GM23338 (cell line): Measurements from ENCODE around the gene NDOR1. TPM values are rescaled to one million over a fixed set of nuclear protein-coding genes. Genes with fewer than 3 reads are reported as not detected.

ENCODE experiments used
- ATAC-seq: fragments of 200-7000 bp; cut with Tn5 transposase; 3 replicates; pipeline ENCODE4 v1.9.1; 2020
- DNase-seq: peaks from one replicate; pipeline ENCODE4 v3.0.0-alpha.2; 2015; ENCODE audit warnings: low spot score
- H2AFZ ChIP-seq: fragments of 200-600 bp; sonication (generic); 2 replicates; pipeline ENCODE4 v1.8.0; 2016; ENCODE audit warnings: antibody characterized with exemption, mild to moderate bottlenecking, moderate library complexity
- H3F3A ChIP-seq: fragments of 200-600 bp; sonication (generic); replicated peaks from 2 replicates; pipeline ENCODE4 v1.8.0; 2017; ENCODE audit warnings: antibody characterized with exemption, mixed run types, low read depth
- H3K27ac ChIP-seq: fragments of 200-600 bp; sonication (generic); 2 replicates; pipeline ENCODE4 v1.6.1; 2016; ENCODE audit warnings: low read depth
- H3K27me3 ChIP-seq: fragments of 200-600 bp; sonication (generic); 2 replicates; pipeline ENCODE4 v1.8.0; 2016; ENCODE audit warnings: mild to moderate bottlenecking, mixed run types, moderate library complexity; ENCODE audit not compliant: insufficient read depth
- H3K36me3 ChIP-seq: fragments of 200-600 bp; sonication (generic); 2 replicates; pipeline ENCODE4 v1.8.0; 2016; ENCODE audit warnings: mild to moderate bottlenecking; ENCODE audit not compliant: insufficient read depth
- H3K4me1 ChIP-seq: fragments of 200-600 bp; sonication (generic); 2 replicates; pipeline ENCODE4 v1.8.0; 2016; ENCODE audit warnings: mild to moderate bottlenecking, moderate library complexity; ENCODE audit not compliant: insufficient read depth
- H3K4me2 ChIP-seq: fragments of 200-600 bp; sonication (generic); 2 replicates; pipeline ENCODE4 v1.7.1; 2017; ENCODE audit warnings: mixed run types
- H3K4me3 ChIP-seq: fragments of 200-600 bp; sonication (generic); 2 replicates; pipeline ENCODE4 v1.6.1; 2016; ENCODE audit warnings: mixed run types
- H3K79me2 ChIP-seq: fragments of 200-600 bp; sonication (generic); replicated peaks from 2 replicates; pipeline ENCODE4 v1.8.0; 2017; ENCODE audit warnings: mild to moderate bottlenecking; ENCODE audit not compliant: insufficient read depth
- H3K9me2 ChIP-seq: fragments of 200-600 bp; sonication (generic); 2 replicates; pipeline ENCODE4 v1.8.0; 2017; ENCODE audit not compliant: insufficient read depth
- H4K20me1 ChIP-seq: fragments of 200-600 bp; sonication (generic); replicated peaks from 2 replicates; pipeline ENCODE4 v1.8.0; 2017; ENCODE audit warnings: mild to moderate bottlenecking; ENCODE audit not compliant: insufficient read depth
- H3K27ac Mint-ChIP-seq: 2 replicates; pipeline ENCODE4 v1.8.0; 2020; ENCODE audit warnings: inconsistent platforms, mild to moderate bottlenecking, moderate library complexity, mixed read lengths
- H3K27me3 Mint-ChIP-seq: 3 replicates; pipeline ENCODE4 v1.8.0; 2022; ENCODE audit warnings: low read depth, mild to moderate bottlenecking, moderate library complexity, mixed read lengths, inconsistent platforms; ENCODE audit not compliant: insufficient read depth, poor library complexity
- H3K36me3 Mint-ChIP-seq: 3 replicates; pipeline ENCODE4 v1.8.0; 2021; ENCODE audit warnings: low read depth, mild to moderate bottlenecking, inconsistent platforms, moderate library complexity, mixed read lengths
- H3K4me1 Mint-ChIP-seq: 3 replicates; pipeline ENCODE4 v1.8.0; 2020; ENCODE audit warnings: mild to moderate bottlenecking, inconsistent platforms, mixed read lengths
- H3K4me3 Mint-ChIP-seq: 3 replicates; pipeline ENCODE4 v1.8.0; 2021; ENCODE audit warnings: moderate library complexity, mild to moderate bottlenecking, inconsistent platforms, mixed read lengths
- H3K9me3 Mint-ChIP-seq: 3 replicates; pipeline ENCODE4 v1.8.0; 2020; ENCODE audit warnings: moderate library complexity, mild to moderate bottlenecking, inconsistent platforms, mixed read lengths
- CREB1 ChIP-seq: fragments of 250-450 bp; sonication (Bioruptor Pico); IDR thresholded peaks from 2 replicates; pipeline ENCODE4 v1.5.0; 2020; ENCODE audit warnings: low read depth, mild to moderate bottlenecking, moderate library complexity
- CTCF ChIP-seq, 2 experiments: fragments of 200-600 bp in 1 of 2; sonication (generic) in 1 of 2; conservative IDR thresholded peaks; 2 replicates each; pipeline versions ENCODE4 v1.5.1 to v1.6.1; 2016 to 2017; ENCODE audit warnings: antibody characterized with exemption in 2 of 2, low read depth in 2 of 2, mild to moderate bottlenecking in 2 of 2, moderate library complexity in 1 of 2
- EZH2 ChIP-seq: fragments of 200-600 bp; sonication (generic); IDR thresholded peaks from one replicate; pipeline ENCODE4 v1.8.0; 2017; ENCODE audit warnings: antibody characterized with exemption, mild to moderate bottlenecking, low read depth; ENCODE audit not compliant: unreplicated experiment
- EZH2phosphoT487 ChIP-seq: fragments of 200-600 bp; sonication (generic); IDR thresholded peaks from one replicate; pipeline ENCODE4 v1.8.1; 2018; ENCODE audit warnings: antibody characterized with exemption; ENCODE audit not compliant: unreplicated experiment
- STAT1 ChIP-seq: IDR thresholded peaks from one replicate; pipeline ENCODE4 v1.6.1; 2016; ENCODE audit warnings: antibody characterized with exemption; ENCODE audit not compliant: unreplicated experiment
- ZNF114 ChIP-seq: fragments of 250-450 bp; sonication (Bioruptor Pico); IDR thresholded peaks from 2 replicates; pipeline ENCODE4 v1.5.0; 2020; ENCODE audit warnings: mild to moderate bottlenecking, moderate library complexity
- polyA plus RNA-seq: library from polyadenylated mRNA; unstranded; fragments of >200 nt; fragmentation: Nextera tagmentation; extraction: Ambion mirVana; gene quantifications from 2 replicates; pipeline ENCODE4 v1.2.1, GENCODE V29; 2016
- total RNA-seq: library from RNA; depleted of rRNA; stranded (reverse); fragments of >200 nt; shearing (Covaris generic); gene quantifications from 2 replicates; pipeline ENCODE4 v1.2.3, GENCODE V29; 2014
- TF ChIP-seq, protein P1 (sequence below): IDR thresholded peaks from one replicate; pipeline ENCODE4 v1.6.1; 2018; ENCODE audit warnings: antibody characterized with exemption; ENCODE audit not compliant: unreplicated experiment

Gene NDOR1
- total and polyA plus RNA-seq, 2 experiments from 2014 or later: 19.4 to 38.1 TPM

DNA sequence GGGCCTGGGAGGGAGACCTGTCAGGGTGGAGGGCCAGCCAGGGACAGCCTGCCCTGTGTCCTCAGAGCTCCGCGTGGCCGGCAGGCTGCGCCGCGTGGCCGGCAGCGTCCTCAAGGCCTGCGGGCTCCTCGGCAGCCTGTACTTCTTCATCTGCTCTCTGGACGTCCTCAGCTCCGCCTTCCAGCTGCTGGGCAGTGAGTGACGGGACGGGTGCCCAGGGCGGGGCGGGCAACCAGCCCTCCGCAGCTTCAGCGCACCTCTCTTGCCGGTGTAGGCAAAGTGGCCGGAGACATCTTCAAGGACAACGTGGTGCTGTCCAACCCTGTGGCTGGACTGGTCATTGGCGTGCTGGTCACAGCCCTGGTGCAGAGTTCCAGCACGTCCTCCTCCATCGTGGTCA, 27.0 kb downstream of the NDOR1 start (continued):
- TF ChIP-seq, protein P1, sequence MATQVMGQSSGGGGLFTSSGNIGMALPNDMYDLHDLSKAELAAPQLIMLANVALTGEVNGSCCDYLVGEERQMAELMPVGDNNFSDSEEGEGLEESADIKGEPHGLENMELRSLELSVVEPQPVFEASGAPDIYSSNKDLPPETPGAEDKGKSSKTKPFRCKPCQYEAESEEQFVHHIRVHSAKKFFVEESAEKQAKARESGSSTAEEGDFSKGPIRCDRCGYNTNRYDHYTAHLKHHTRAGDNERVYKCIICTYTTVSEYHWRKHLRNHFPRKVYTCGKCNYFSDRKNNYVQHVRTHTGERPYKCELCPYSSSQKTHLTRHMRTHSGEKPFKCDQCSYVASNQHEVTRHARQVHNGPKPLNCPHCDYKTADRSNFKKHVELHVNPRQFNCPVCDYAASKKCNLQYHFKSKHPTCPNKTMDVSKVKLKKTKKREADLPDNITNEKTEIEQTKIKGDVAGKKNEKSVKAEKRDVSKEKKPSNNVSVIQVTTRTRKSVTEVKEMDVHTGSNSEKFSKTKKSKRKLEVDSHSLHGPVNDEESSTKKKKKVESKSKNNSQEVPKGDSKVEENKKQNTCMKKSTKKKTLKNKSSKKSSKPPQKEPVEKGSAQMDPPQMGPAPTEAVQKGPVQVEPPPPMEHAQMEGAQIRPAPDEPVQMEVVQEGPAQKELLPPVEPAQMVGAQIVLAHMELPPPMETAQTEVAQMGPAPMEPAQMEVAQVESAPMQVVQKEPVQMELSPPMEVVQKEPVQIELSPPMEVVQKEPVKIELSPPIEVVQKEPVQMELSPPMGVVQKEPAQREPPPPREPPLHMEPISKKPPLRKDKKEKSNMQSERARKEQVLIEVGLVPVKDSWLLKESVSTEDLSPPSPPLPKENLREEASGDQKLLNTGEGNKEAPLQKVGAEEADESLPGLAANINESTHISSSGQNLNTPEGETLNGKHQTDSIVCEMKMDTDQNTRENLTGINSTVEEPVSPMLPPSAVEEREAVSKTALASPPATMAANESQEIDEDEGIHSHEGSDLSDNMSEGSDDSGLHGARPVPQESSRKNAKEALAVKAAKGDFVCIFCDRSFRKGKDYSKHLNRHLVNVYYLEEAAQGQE: no peak
- TF ChIP-seq EZH2: no peak
- no peak for TF ChIP-seq STAT1

GRCh38 chr9:137233143-137233980, 27.9 kb downstream of the NDOR1 start:
- ATAC-seq: no peak
- H3K36me3 Mint-ChIP-seq: no peaks in the 10 kb centered on the region
- H3K4me1 Mint-ChIP-seq: peaks cover 13% of the 10 kb centered on the region; the same call in 2 of the 3 replicates
- DNase-seq: no peak
- Histone ChIP-seq H3K9me2 (no peaks in the 10 kb centered on the region), H4K20me1 (no peaks in the 10 kb centered on the region), H3K4me3 (no peak overlapping the region), H3K27ac (no peak overlapping the region), H3K79me2 (no peaks in the 10 kb centered on the region), H3K27me3 (no peaks in the 10 kb centered on the region), H2AFZ (no peak overlapping the region), H3K36me3 (no peaks in the 10 kb centered on the region), H3F3A (no peaks in the 10 kb centered on the region), H3K4me1 (peaks cover 10% of the 10 kb centered on the region; the same call in 1 of the 2 replicates), H3K4me2 (no peak overlapping the region)
- no peak overlapping the region for H3K4me3 Mint-ChIP-seq
- no peaks in the 10 kb centered on the region for H3K9me3 Mint-ChIP-seq
- TF ChIP-seq EZH2phosphoT487: no peak
- TF ChIP-seq ZNF114 (CRISPR knock-in tag): no peak
- TF ChIP-seq CTCF (conservative IDR thresholded peaks at IDR 0.05; ENCODE audit: low read depth in 2 of 2): peak in 1 of 2 experiments; percentile 28; a peak in 2 of 4 replicates
- TF ChIP-seq, protein P1: no peak
- TF ChIP-seq CREB1 (CRISPR knock-in tag): no peak
- no peak for TF ChIP-seq STAT1
- no peak overlapping the region for H3K27ac Mint-ChIP-seq
- H3K27me3 Mint-ChIP-seq: peaks cover 8% of the 10 kb centered on the region
